PC-3 (cell line): ENCODE results near the gene PIK3R2.

Source experiments
- CTCF ChIP-seq: fragments of 300-600 bp; sonication (generic); conservative IDR thresholded peaks from 2 replicates; pipeline ENCODE4 v1.5.1; 2017; ENCODE audit warnings: antibody characterized with exemption, low read depth, mild to moderate bottlenecking, low read length
- EZH2 ChIP-seq: fragments of 300-600 bp; sonication (generic); IDR thresholded peaks from one replicate; pipeline ENCODE4 v1.6.1; 2017; ENCODE audit warnings: antibody characterized with exemption, mild to moderate bottlenecking, low read length; ENCODE audit not compliant: unreplicated experiment

- no peak for TF ChIP-seq CTCF
- TF ChIP-seq EZH2: no peak
These were observed 9.1 kb upstream of the PIK3R2 start for GRCh38 chr19:18143902-18144301.
